ENCODE results near the gene COX19.

Gene COX19

GRCh38 chr7:940599-941408 lies 34.5 kb downstream of the COX19 start:
- no peak for TF ChIP-seq CTCF (IDR thresholded peaks at IDR 0.05; ENCODE audit: insufficient read depth, low read length, poor library complexity, severe bottlenecking)
- Histone ChIP-seq H3K36me3 (ENCODE audit: control insufficient read depth, insufficient read depth, low read length) (no peaks in the 10 kb centered on the region; the same call in 1 of the 2 replicates), H3K27me3 (replicated peaks; ENCODE audit: control insufficient read depth, insufficient read depth, low read length) (no peaks in the 10 kb centered on the region), H3K4me3 (replicated peaks; ENCODE audit: low read depth, low read length) (no peak overlapping the region)
- DNase-seq (ENCODE audit: extremely low read depth, insufficient read length) = no peak

DNA sequence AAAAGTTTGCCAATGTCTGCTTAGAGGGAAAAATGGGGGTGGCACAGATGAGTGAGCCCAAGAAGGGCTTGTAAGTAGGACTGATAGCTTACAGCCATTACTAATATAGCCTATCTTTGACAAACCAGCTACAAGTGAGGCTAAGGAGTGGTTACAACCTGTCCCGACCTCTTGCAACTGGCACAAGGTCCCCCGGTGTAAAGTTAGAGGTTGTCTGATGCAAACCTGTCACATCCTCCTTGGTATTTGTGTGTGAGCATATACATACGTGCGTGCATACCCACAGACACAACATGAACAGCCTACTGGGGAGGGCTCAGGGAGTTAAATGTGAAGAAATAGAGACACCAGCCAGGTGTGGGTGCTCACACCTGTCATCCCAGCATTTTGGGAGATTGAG lies 35.5 kb downstream of the COX19 start:
- TF ChIP-seq CTCF (IDR thresholded peaks at IDR 0.05; ENCODE audit: insufficient read depth, low read length, poor library complexity, severe bottlenecking) = no peak
- no peak for DNase-seq (ENCODE audit: extremely low read depth, insufficient read length)

GRCh38 chr7:938546-939185 lies 36.7 kb downstream of the COX19 start:
- Histone ChIP-seq H3K27me3 (replicated peaks; ENCODE audit: control insufficient read depth, insufficient read depth, low read length) (no peaks in the 10 kb centered on the region), H3K4me3 (replicated peaks; ENCODE audit: low read depth, low read length) (no peak overlapping the region), H3K36me3 (ENCODE audit: control insufficient read depth, insufficient read depth, low read length) (no peaks in the 10 kb centered on the region; the same call in 1 of the 2 replicates)
- no peak for DNase-seq (ENCODE audit: extremely low read depth, insufficient read length)
- TF ChIP-seq CTCF (IDR thresholded peaks at IDR 0.05; ENCODE audit: insufficient read depth, low read length, poor library complexity, severe bottlenecking) = no peak

More for the DNA sequence above, 35.5 kb downstream of the COX19 start:
- H3K36me3 ChIP-seq (ENCODE audit: control insufficient read depth, insufficient read depth, low read length) = no peaks in the 10 kb centered on the region; the same call in 1 of the 2 replicates
- H3K4me3 ChIP-seq (replicated peaks; ENCODE audit: low read depth, low read length) = no peak overlapping the region
- H3K27me3 ChIP-seq (replicated peaks; ENCODE audit: control insufficient read depth, insufficient read depth, low read length) = no peaks in the 10 kb centered on the region

DNA sequence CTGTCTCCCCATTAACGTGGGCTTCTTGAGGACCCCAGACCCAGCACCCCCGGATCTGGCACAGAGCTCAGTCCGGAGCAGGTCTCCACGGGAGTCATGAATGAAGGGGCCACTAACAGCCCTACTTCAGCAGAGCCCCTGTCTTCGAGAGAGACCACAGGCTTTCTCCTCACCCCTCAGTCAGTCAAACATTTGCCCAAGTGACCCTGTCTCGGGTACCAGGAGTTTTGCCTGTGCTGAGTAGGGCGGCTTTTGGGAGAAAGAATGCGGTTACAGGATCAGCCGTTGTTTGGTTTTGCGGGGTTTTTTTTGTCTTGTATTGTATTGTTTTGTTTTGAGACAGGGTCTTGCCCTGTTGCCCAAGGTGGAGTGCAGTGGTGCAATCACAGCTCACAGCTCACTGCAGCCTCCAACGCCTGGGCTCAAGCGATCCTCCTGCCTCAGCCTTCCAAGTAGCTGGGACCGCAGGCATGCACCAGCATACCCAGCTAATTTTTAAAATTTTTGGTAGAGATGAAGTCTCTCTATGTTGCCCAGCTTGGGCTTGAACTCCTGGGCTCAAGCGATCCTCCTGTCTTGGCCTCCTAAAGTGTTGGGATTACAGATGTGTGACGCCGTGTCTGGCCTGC lies 37.4 kb downstream of the COX19 start:
- H3K27me3 ChIP-seq (replicated peaks; ENCODE audit: control insufficient read depth, insufficient read depth, low read length) = no peaks in the 10 kb centered on the region
- DNase-seq (ENCODE audit: extremely low read depth, insufficient read length) = no peak
- TF ChIP-seq CTCF (IDR thresholded peaks at IDR 0.05; ENCODE audit: insufficient read depth, low read length, poor library complexity, severe bottlenecking) = no peak
- H3K4me3 ChIP-seq (replicated peaks; ENCODE audit: low read depth, low read length) = no peak overlapping the region
- no peaks in the 10 kb centered on the region; the same call in 1 of the 2 replicates for H3K36me3 ChIP-seq (ENCODE audit: control insufficient read depth, insufficient read depth, low read length)

DNA sequence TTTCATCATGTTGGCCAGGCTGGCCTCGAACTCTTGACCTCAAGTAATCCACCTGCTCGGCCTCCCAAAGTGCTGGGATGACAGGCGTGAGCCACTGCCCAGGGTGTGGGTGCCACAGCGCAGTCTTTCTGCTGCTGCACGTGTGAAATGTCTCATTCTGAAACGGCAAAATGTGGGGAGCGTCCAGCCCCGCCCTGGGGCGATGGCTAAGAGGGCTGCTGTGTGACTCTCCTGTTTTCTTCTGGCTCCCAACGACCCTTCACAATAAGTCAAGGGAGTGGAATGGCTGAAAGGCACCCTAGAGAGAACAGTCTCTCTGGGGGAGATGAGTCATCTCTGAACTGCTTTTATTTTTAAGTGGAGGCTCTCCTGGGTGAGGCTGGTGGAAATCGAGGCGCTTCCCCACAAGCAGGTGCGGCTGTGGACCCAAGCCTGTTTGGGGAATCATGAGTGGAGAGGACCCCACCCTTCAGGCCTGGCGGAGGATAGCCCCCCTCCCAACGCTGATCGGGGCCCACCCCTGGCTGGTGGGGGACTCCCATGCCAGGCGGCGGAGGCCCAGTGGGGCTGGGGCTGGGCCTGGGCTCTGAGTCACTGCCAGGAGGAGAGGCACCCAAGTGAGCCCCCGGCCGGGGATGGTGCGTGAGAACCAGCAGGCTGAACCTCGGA lies 38.8 kb downstream of the COX19 start:
- peak; percentile 86 for DNase-seq (ENCODE audit: extremely low read depth, insufficient read length)
- no peak for TF ChIP-seq CTCF (IDR thresholded peaks at IDR 0.05; ENCODE audit: insufficient read depth, low read length, poor library complexity, severe bottlenecking)
- Histone ChIP-seq H3K27me3 (replicated peaks; ENCODE audit: control insufficient read depth, insufficient read depth, low read length) (no peaks in the 10 kb centered on the region), H3K4me3 (replicated peaks; ENCODE audit: low read depth, low read length) (no peak overlapping the region; the same call in 1 of the 2 replicates), H3K36me3 (ENCODE audit: control insufficient read depth, insufficient read depth, low read length) (peaks cover 3% of the 10 kb centered on the region)

Data from GM06990 (cell line).